Measurements from ENCODE around the gene SFXN2.

DNA sequence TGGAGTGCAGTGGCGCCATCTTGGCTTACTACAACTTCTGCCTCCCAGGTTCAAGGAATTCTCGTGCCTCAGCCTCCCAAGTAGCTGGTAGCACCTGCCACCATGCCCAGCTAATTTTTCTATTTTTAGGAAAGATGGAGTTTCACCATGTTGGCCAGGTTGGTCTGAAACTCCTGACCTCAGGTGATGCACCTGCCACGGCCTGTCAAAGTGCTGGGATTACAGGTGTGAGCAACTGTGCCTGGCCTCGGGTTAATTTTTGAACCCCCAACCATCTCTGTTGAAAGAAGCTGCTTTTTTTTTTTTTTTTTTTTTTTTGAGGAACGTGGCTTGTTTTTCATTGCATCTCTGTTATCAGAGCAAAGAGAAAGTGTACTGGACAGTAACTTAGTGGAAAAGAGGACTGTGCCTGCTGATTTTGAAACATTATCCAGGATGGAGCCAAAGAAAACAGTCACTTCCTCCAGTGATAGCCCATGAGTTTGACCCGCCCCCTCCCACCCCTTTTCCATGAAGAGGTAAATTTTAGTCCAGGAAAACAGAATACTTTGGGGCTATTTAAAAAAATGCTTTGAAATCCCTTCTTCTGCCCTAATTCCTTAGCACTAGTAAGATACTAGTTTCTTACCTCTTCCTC, 67.6 kb downstream of the SFXN2 start:
- TF ChIP-seq, protein P1, sequence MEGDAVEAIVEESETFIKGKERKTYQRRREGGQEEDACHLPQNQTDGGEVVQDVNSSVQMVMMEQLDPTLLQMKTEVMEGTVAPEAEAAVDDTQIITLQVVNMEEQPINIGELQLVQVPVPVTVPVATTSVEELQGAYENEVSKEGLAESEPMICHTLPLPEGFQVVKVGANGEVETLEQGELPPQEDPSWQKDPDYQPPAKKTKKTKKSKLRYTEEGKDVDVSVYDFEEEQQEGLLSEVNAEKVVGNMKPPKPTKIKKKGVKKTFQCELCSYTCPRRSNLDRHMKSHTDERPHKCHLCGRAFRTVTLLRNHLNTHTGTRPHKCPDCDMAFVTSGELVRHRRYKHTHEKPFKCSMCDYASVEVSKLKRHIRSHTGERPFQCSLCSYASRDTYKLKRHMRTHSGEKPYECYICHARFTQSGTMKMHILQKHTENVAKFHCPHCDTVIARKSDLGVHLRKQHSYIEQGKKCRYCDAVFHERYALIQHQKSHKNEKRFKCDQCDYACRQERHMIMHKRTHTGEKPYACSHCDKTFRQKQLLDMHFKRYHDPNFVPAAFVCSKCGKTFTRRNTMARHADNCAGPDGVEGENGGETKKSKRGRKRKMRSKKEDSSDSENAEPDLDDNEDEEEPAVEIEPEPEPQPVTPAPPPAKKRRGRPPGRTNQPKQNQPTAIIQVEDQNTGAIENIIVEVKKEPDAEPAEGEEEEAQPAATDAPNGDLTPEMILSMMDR (IDR thresholded peaks at IDR 0.05; ENCODE audit: low read length), result no peak
- TF ChIP-seq EZH2phosphoT487 (IDR thresholded peaks at IDR 0.05; ENCODE audit: low read length), result no peak
- no peak for TF ChIP-seq EZH2 (optimal IDR thresholded peaks at IDR 0.05; ENCODE audit: low read depth, low read length)
